ENCODE data around the gene PIGU. TPM values are rescaled to one million over a fixed set of nuclear protein-coding genes. Genes with fewer than 3 reads are reported as not detected.

Gene PIGU
- polyA plus RNA-seq, 3 donors, result 5.8 to 11.3 (median 10.9) TPM

GRCh38 chr20:34705008-34705396 lies 28.1 kb upstream of the PIGU start:
- Histone ChIP-seq H3K4me1 (ENCODE audit: control insufficient read depth in 1 of 2, insufficient read depth in 2 of 2, low read length in 2 of 2) (peaks cover 30 to 43% of the 10 kb centered on the region in 2 donors), H3K79me2 (ENCODE audit: insufficient read depth, low read length) (no peaks in the 10 kb centered on the region), H4K20me1 (ENCODE audit: insufficient read depth, low read length) (no peaks in the 10 kb centered on the region), H3K9me3 (replicated peaks in 1 of 2; ENCODE audit: control insufficient read depth in 1 of 2, insufficient read depth in 1 of 2, low read length in 2 of 2) (no peaks in the 10 kb centered on the region), H3K27me3 (ENCODE audit: control insufficient read depth in 2 of 2, insufficient read depth in 2 of 2, low read length in 2 of 2) (peaks cover 0 to 22% of the 10 kb centered on the region in 2 donors), H2AFZ (ENCODE audit: insufficient read depth, low read depth, low read length, poor library complexity, severe bottlenecking) (no peak overlapping the region), H3K27ac (ENCODE audit: low read depth in 1 of 2, low read length in 2 of 2) (peak overlapping the region; percentile 14 to 94), H3K4me2 (replicated peaks; ENCODE audit: extremely low read depth, low read length, poor library complexity, severe bottlenecking) (peak overlapping the region; percentile 93), H3K9ac (ENCODE audit: insufficient read depth, low read length, poor library complexity, severe bottlenecking) (peak overlapping the region; percentile 98), H3K36me3 (replicated peaks in 1 of 2; ENCODE audit: control insufficient read depth in 1 of 2, insufficient read depth in 2 of 2, low read length in 2 of 2) (no peaks in the 10 kb centered on the region), H3K4me3 (replicated peaks in 1 of 3; ENCODE audit: low read depth in 2 of 3, low read length in 3 of 3) (peak overlapping the region; percentile 49 to 82 (median 54))
- H3K27ac Mint-ChIP-seq, result peak overlapping the region; percentile 93 to 97 (median 95)
- H3K9me3 Mint-ChIP-seq, result no peaks in the 10 kb centered on the region
- peaks cover 0 to 6% of the 10 kb centered on the region in 2 donors for H3K36me3 Mint-ChIP-seq
- WGBS (ENCODE audit: insufficient coverage), result 43% methylated on average over 2 of the region's 5 CpGs
- peaks cover 40% of the 10 kb centered on the region for H3K4me1 Mint-ChIP-seq
- intact Hi-C loops (cut with micrococcal nuclease), result loop anchor here (2.0 to 5.0 kb wide), 4 partner anchors 28 to 168 kb away; partner anchors contain the start of genes MAP1LC3A (in 1 of the 2) and PIGU (in 1 of the 2)
- H3K27me3 Mint-ChIP-seq (ENCODE audit: low read depth in 3 of 3), result peaks cover 20 to 32% (median 25%) of the 10 kb centered on the region in 3 donors
- no peak for TF ChIP-seq CTCF (IDR thresholded peaks at IDR 0.05)
- H3K4me3 Mint-ChIP-seq, result peak overlapping the region; percentile 86 to 92
- no peak for DNase-seq

GRCh38 chr20:34704177-34705007 lies 27.5 kb upstream of the PIGU start, which contains the start of gene TP53INP2:
Gene TP53INP2 (plus strand): TSS chr20:34704344. CDS start chr20:34708740, 4,396 bp downstream.
- peak within 1 kb of the TSS; percentile 98 for H3K9ac ChIP-seq (ENCODE audit: insufficient read depth, low read length, poor library complexity, severe bottlenecking)
- peak within 1 kb of the TSS; percentile 49 to 82 (median 76) for H3K4me3 ChIP-seq (replicated peaks in 1 of 3; ENCODE audit: low read depth in 2 of 3, low read length in 3 of 3)
- Mint-ChIP-seq H3K4me1 (peaks cover 40% of the 10 kb centered on the region), H3K4me3 (peak within 1 kb of the TSS; percentile 95 to 98), H3K9me3 (no peaks in the 10 kb centered on the region), H3K36me3 (peaks cover 0 to 6% of the 10 kb centered on the region in 2 donors), H3K27me3 (ENCODE audit: low read depth in 3 of 3) (peaks cover 20 to 28% (median 25%) of the 10 kb centered on the region in 3 donors), H3K27ac (peak within 1 kb of the TSS; percentile 93 to 97 (median 95))
- H4K20me1 ChIP-seq (ENCODE audit: insufficient read depth, low read length), result no peaks in the 10 kb centered on the region
- peak within 1 kb of the TSS; percentile 93 for H3K4me2 ChIP-seq (replicated peaks; ENCODE audit: extremely low read depth, low read length, poor library complexity, severe bottlenecking)
- H3K36me3 ChIP-seq (replicated peaks in 1 of 2; ENCODE audit: control insufficient read depth in 1 of 2, insufficient read depth in 2 of 2, low read length in 2 of 2), result no peaks in the 10 kb centered on the region
- intact Hi-C loops (cut with micrococcal nuclease), result loop anchor here (2.0 to 5.0 kb wide), 4 partner anchors 28 to 167 kb away; partner anchors contain the start of genes MAP1LC3A (in 1 of the 2) and PIGU (in 1 of the 2)
- H3K4me1 ChIP-seq (ENCODE audit: control insufficient read depth in 1 of 2, insufficient read depth in 2 of 2, low read length in 2 of 2), result peaks cover 29 to 38% of the 10 kb centered on the region in 2 donors
- H3K27ac ChIP-seq (ENCODE audit: low read depth in 1 of 2, low read length in 2 of 2), result peak within 1 kb of the TSS; percentile 30 to 94
- DNase-seq, result peak; percentile 93 to 95 (median 93)
- H3K79me2 ChIP-seq (ENCODE audit: insufficient read depth, low read length), result no peaks in the 10 kb centered on the region
- H2AFZ ChIP-seq (ENCODE audit: insufficient read depth, low read depth, low read length, poor library complexity, severe bottlenecking), result peak within 1 kb of the TSS; percentile 82
- under 1% methylated on average over 78 of the region's 82 CpGs for WGBS (ENCODE audit: insufficient coverage)
- H3K27me3 ChIP-seq (ENCODE audit: control insufficient read depth in 2 of 2, insufficient read depth in 2 of 2, low read length in 2 of 2), result peaks cover 0 to 22% of the 10 kb centered on the region in 2 donors
- no peaks in the 10 kb centered on the region for H3K9me3 ChIP-seq (replicated peaks in 1 of 2; ENCODE audit: control insufficient read depth in 1 of 2, insufficient read depth in 1 of 2, low read length in 2 of 2)
- TF ChIP-seq CTCF (IDR thresholded peaks at IDR 0.05), result no peak
